Fibroblast of mammary gland (primary cell): ENCODE results near the gene NAA40.
A peak's percentile ranks its signal among the peaks of the same experiment; 100 is the strongest.
"Not testable (repeated sequence)": the region's sequence is repeated elsewhere in the genome, so short reads cannot be mapped to it uniquely, and the experiment has no call there.

ENCODE experiments used
- DNase-seq: peaks from one replicate; pipeline ENCODE4 v3.0.0-alpha.2; 2010; ENCODE audit warnings: low read depth
- H3K4me3 ChIP-seq: 2 replicates; pipeline ENCODE4 v1.5.1; 2011; ENCODE audit warnings: low read depth, mild to moderate bottlenecking, low read length, moderate library complexity; ENCODE audit not compliant: control insufficient read depth
- CTCF ChIP-seq: conservative IDR thresholded peaks from 2 replicates; pipeline ENCODE4 v1.5.1; 2011; ENCODE audit warnings: low read depth, low read length, inconsistent platforms; ENCODE audit not compliant: control insufficient read depth, insufficient read depth

Gene NAA40

GRCh38 chr11:63969461-63969860 lies 30.7 kb downstream of the NAA40 start:
- no peak for TF ChIP-seq CTCF
- no peak for DNase-seq
- no peak overlapping the region for H3K4me3 ChIP-seq

- DNase-seq = no peak
- TF ChIP-seq CTCF = no peak
Measured at GRCh38 chr11:63970902-63971301, 32.1 kb downstream of the NAA40 start.

GRCh38 chr11:63973912-63974258 lies 35.1 kb downstream of the NAA40 start:
- H3K4me3 ChIP-seq, DNase-seq: not testable (repeated sequence)

More at GRCh38 chr11:63970902-63971301, 32.1 kb downstream of the NAA40 start:
- no peak overlapping the region for H3K4me3 ChIP-seq

- peak; percentile 100 for DNase-seq
- TF ChIP-seq CTCF = no peak
- H3K4me3 ChIP-seq = peak within 1 kb of the TSS; percentile 91
Measured at GRCh38 chr11:63974259-63975143, 35.7 kb downstream of the NAA40 start, which contains the start of gene COX8A. COX8A (plus strand) TSS chr11:63974620; CDS start chr11:63974681, 61 bp downstream.

GRCh38 chr11:63978551-63979239 lies 39.9 kb downstream of the NAA40 start:
- no peak overlapping the region for H3K4me3 ChIP-seq
- TF ChIP-seq CTCF = no peak
- no peak for DNase-seq

- no peak for DNase-seq
- no peak for TF ChIP-seq CTCF
- no peak overlapping the region for H3K4me3 ChIP-seq
Measured at GRCh38 chr11:63979426-63979825, 40.6 kb downstream of the NAA40 start.

GRCh38 chr11:63985812-63986155 lies 47.0 kb downstream of the NAA40 start:
- DNase-seq = no peak
- TF ChIP-seq CTCF = no peak
- peak overlapping the region; percentile 84 for H3K4me3 ChIP-seq
